SK-N-SH treated with all-trans-retinoic acid at 6 μM for 48 hours (cell line): ENCODE data around the gene LAGE3.

ENCODE experiments used
- ARNTL ChIP-seq: fragments of 450-650 bp; formaldehyde crosslinking; IDR thresholded peaks from 2 replicates; pipeline ENCODE4 v1.5.0; 2020; ENCODE audit warnings: low read depth, mild to moderate bottlenecking, moderate library complexity, borderline replicate concordance
- GLIS3 ChIP-seq: fragments of 250-450 bp; sonication (Bioruptor Pico); IDR thresholded peaks from 2 replicates; pipeline ENCODE4 v1.5.0; 2020; ENCODE audit warnings: mild to moderate bottlenecking, moderate library complexity
- RARB ChIP-seq: fragments of 250-450 bp; sonication (Bioruptor Pico); IDR thresholded peaks from 2 replicates; pipeline ENCODE4 v1.8.0; 2021; ENCODE audit warnings: mild to moderate bottlenecking, moderate library complexity
- TOX ChIP-seq: fragments of 250-450 bp; sonication (Bioruptor Pico); IDR thresholded peaks from 2 replicates; pipeline ENCODE4 v1.8.0; 2021; ENCODE audit warnings: mild to moderate bottlenecking, moderate library complexity, borderline replicate concordance
- ZC3H10 ChIP-seq: fragments of 250-450 bp; sonication (Bioruptor Pico); IDR thresholded peaks from 2 replicates; pipeline ENCODE4 v1.5.1; 2021; ENCODE audit warnings: mild to moderate bottlenecking, moderate library complexity
- ZFP3 ChIP-seq: fragments of 250-450 bp; sonication (Bioruptor Pico); IDR thresholded peaks from 2 replicates; pipeline ENCODE4 v1.5.0; 2020; ENCODE audit warnings: mild to moderate bottlenecking, moderate library complexity
- ZFP30 ChIP-seq: fragments of 450-650 bp; formaldehyde crosslinking; IDR thresholded peaks from 2 replicates; pipeline ENCODE4 v1.5.0; 2022; ENCODE audit warnings: mild to moderate bottlenecking, moderate library complexity
- ZNF8 ChIP-seq: fragments of 450-650 bp; formaldehyde crosslinking; IDR thresholded peaks from 2 replicates; pipeline ENCODE4 v1.5.0; 2020; ENCODE audit warnings: mild to moderate bottlenecking, moderate library complexity
- TF ChIP-seq, protein P1 (sequence below): fragments of 250-450 bp; sonication (Bioruptor Pico); IDR thresholded peaks from 2 replicates; pipeline ENCODE4 v1.8.0; 2020; ENCODE audit warnings: mild to moderate bottlenecking, moderate library complexity, borderline replicate concordance
- TF ChIP-seq, protein P2 (sequence below): fragments of 250-450 bp; sonication (Bioruptor Pico); IDR thresholded peaks from 2 replicates; pipeline ENCODE4 v1.5.1; 2020; ENCODE audit warnings: low read depth, mild to moderate bottlenecking, moderate library complexity

DNA sequence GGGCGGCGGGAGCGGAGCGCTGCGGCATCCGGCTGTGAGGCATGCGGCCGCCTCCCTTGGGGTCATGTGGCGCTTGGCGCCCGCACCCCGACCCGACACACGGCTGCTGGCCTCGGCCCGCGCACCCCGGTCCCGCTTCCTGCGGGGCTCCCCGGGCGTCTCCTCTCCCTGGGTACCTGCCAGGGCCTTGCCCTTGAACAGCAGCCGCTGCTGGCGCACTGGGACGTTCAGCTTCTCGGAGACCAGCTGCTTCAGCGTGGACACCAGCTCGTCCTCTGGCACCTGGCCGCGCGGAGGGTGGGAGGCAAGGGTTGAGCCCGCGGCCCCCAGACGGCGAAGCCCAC lies 6.9 kb upstream of the LAGE3 start:
- TF ChIP-seq RARB (CRISPR knock-in tag) (no peak), TOX (CRISPR knock-in tag) (no peak), ARNTL (CRISPR knock-in tag) (no peak), ZNF8 (CRISPR knock-in tag) (no peak), GLIS3 (CRISPR knock-in tag) (no peak), ZFP30 (no peak), ZC3H10 (no peak), ZFP3 (CRISPR knock-in tag) (no peak)
- TF ChIP-seq, protein P1, sequence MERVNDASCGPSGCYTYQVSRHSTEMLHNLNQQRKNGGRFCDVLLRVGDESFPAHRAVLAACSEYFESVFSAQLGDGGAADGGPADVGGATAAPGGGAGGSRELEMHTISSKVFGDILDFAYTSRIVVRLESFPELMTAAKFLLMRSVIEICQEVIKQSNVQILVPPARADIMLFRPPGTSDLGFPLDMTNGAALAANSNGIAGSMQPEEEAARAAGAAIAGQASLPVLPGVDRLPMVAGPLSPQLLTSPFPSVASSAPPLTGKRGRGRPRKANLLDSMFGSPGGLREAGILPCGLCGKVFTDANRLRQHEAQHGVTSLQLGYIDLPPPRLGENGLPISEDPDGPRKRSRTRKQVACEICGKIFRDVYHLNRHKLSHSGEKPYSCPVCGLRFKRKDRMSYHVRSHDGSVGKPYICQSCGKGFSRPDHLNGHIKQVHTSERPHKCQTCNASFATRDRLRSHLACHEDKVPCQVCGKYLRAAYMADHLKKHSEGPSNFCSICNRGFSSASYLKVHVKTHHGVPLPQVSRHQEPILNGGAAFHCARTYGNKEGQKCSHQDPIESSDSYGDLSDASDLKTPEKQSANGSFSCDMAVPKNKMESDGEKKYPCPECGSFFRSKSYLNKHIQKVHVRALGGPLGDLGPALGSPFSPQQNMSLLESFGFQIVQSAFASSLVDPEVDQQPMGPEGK = no peak
- TF ChIP-seq, protein P2, sequence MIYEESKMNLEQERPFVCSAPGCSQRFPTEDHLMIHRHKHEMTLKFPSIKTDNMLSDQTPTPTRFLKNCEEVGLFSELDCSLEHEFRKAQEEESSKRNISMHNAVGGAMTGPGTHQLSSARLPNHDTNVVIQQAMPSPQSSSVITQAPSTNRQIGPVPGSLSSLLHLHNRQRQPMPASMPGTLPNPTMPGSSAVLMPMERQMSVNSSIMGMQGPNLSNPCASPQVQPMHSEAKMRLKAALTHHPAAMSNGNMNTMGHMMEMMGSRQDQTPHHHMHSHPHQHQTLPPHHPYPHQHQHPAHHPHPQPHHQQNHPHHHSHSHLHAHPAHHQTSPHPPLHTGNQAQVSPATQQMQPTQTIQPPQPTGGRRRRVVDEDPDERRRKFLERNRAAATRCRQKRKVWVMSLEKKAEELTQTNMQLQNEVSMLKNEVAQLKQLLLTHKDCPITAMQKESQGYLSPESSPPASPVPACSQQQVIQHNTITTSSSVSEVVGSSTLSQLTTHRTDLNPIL (CRISPR knock-in tag) = no peak
